K562 (cell line): ENCODE results near the gene BTG2. TPM values are rescaled to one million over a fixed set of nuclear protein-coding genes. Genes with fewer than 3 reads are reported as not detected.
A peak's percentile ranks its signal among the peaks of the same experiment; 100 is the strongest.

Experiments
- ATF1 ChIP-seq, 2 experiments: fragments of 450-650 bp in 1 of 2; IDR thresholded peaks; 2 replicates each; pipeline ENCODE4 v1.6.1; 2016; ENCODE audit warnings: missing compliant biosample characterization in 1 of 2, missing genetic modification characterization in 1 of 2
- CBFB ChIP-seq: sonication (generic); formaldehyde crosslinking; IDR thresholded peaks from 2 replicates; pipeline ENCODE4 v1.4.0; 2020; ENCODE audit warnings: mild to moderate bottlenecking, missing genetic modification reagents
- FOSL1 ChIP-seq: fragments of 200-800 bp; sonication (Bioruptor generic); conservative IDR thresholded peaks from 2 replicates; pipeline ENCODE4 v1.6.1; 2016; ENCODE audit warnings: missing genetic modification characterization, missing compliant biosample characterization
- HNRNPUL1 ChIP-seq: fragments of 200-400 bp; formaldehyde crosslinking; IDR thresholded peaks from 2 replicates; pipeline ENCODE4 v1.6.1; 2017; ENCODE audit warnings: low read length
- IFI16 ChIP-seq: fragments of 250-450 bp; sonication (Bioruptor Pico); IDR thresholded peaks from 2 replicates; pipeline ENCODE4 v2.1.2; 2022; ENCODE audit warnings: mild to moderate bottlenecking, inconsistent platforms
- JUN ChIP-seq, 2 experiments: sonication (generic) in 1 of 2; formaldehyde crosslinking in 1 of 2; IDR thresholded peaks; 2 replicates each; pipeline versions ENCODE4 v1.6.1 to v1.8.0; 2012 to 2022; ENCODE audit warnings: borderline replicate concordance in 2 of 2, mild to moderate bottlenecking in 2 of 2, improper control_type of control experiment in 1 of 2, low read depth in 1 of 2, low read length in 1 of 2, missing genetic modification reagents in 1 of 2
- LEF1 ChIP-seq: fragments of 450-650 bp; IDR thresholded peaks from 2 replicates; pipeline ENCODE4 v1.6.1; 2016; ENCODE audit warnings: mild to moderate bottlenecking
- MTA2 ChIP-seq: fragments of 450-650 bp; IDR thresholded peaks from 2 replicates; pipeline ENCODE4 v1.6.1; 2016; ENCODE audit warnings: low read depth
- NCOA1 ChIP-seq: fragments of 450-650 bp; IDR thresholded peaks from 2 replicates; pipeline ENCODE4 v1.6.1; 2016; ENCODE audit warnings: low read depth
- TFE3 ChIP-seq: fragments of 450-650 bp; formaldehyde crosslinking; IDR thresholded peaks from 2 replicates; pipeline ENCODE4 v1.4.0; 2020; ENCODE audit warnings: mild to moderate bottlenecking, mixed read lengths
- TRIM24 ChIP-seq, 2 experiments: fragments of 450-650 bp; IDR thresholded peaks; 2 replicates each; pipeline ENCODE4 v1.6.1; 2016
- ZBTB12 ChIP-seq: fragments of 250-450 bp; sonication (Bioruptor Pico); IDR thresholded peaks from 2 replicates; pipeline ENCODE4 v1.4.0; 2020
- ZNF311 ChIP-seq: fragments of 250-450 bp; sonication (Bioruptor Pico); IDR thresholded peaks from 2 replicates; pipeline ENCODE4 v1.4.0; 2020; ENCODE audit warnings: mild to moderate bottlenecking, moderate library complexity
- ZNF583 ChIP-seq: fragments of 250-450 bp; sonication (Bioruptor Pico); IDR thresholded peaks from 2 replicates; pipeline ENCODE4 v1.4.0; 2020
- polyA plus RNA-seq, 8 experiments: library from polyadenylated mRNA; depleted of rRNA in 4 of 8; stranded (reverse) in 5 of 8; unstranded in 3 of 8; fragments of >200 nt; fragmentation: Nextera tagmentation in 2 of 8; fragmentation: Illumina TruSeq in 1 of 8; extraction: Ambion mirVana in 2 of 8; extraction: Trizol in 1 of 8; gene quantifications; 2 replicates each; pipeline versions ENCODE4 v1.2.1 to v1.2.3, GENCODE V29; 2011 to 2014; ENCODE audit warnings: inconsistent platforms in 1 of 8, missing spikeins in 1 of 8
- total RNA-seq, 7 experiments: library from RNA; depleted of rRNA in 6 of 7; stranded (reverse); fragments of >200 nt in 6 of 7; fragmentation: Illumina TruSeq in 2 of 7; extraction: Trizol in 2 of 7; gene quantifications; 2 replicates each; pipeline versions ENCODE4 v1.2.1 to v1.2.3, GENCODE V29; 2011 to 2021; ENCODE audit warnings: low replicate concordance in 1 of 7
- TF ChIP-seq, protein P1 (sequence below): fragments of 450-650 bp; formaldehyde crosslinking; IDR thresholded peaks from 2 replicates; pipeline ENCODE4 v1.4.0; 2022; ENCODE audit warnings: missing genetic modification characterization
- TF ChIP-seq, protein P2 (sequence below), 2 experiments: fragments of 250-450 bp in 1 of 2; fragments of 450-650 bp in 1 of 2; sonication (Bioruptor Pico) in 1 of 2; IDR thresholded peaks; 2 replicates each; pipeline versions ENCODE4 v1.6.1 to v1.8.0; 2016 to 2021; ENCODE audit warnings: mild to moderate bottlenecking in 2 of 2, moderate library complexity in 2 of 2, missing compliant biosample characterization in 1 of 2, missing genetic modification characterization in 1 of 2
- TF ChIP-seq, protein P3 (sequence below): fragments of 250-450 bp; sonication (Bioruptor Pico); IDR thresholded peaks from 2 replicates; pipeline ENCODE4 v1.8.0; 2022; ENCODE audit warnings: moderate library complexity, mild to moderate bottlenecking, inconsistent platforms

The BTG2 gene
- total and polyA plus RNA-seq, 9 of the 15 experiments (the other 6 are each of a cell fraction or from before 2014, with no cell fraction given), result 2.3 to 41.9 (median 8.7) TPM

DNA sequence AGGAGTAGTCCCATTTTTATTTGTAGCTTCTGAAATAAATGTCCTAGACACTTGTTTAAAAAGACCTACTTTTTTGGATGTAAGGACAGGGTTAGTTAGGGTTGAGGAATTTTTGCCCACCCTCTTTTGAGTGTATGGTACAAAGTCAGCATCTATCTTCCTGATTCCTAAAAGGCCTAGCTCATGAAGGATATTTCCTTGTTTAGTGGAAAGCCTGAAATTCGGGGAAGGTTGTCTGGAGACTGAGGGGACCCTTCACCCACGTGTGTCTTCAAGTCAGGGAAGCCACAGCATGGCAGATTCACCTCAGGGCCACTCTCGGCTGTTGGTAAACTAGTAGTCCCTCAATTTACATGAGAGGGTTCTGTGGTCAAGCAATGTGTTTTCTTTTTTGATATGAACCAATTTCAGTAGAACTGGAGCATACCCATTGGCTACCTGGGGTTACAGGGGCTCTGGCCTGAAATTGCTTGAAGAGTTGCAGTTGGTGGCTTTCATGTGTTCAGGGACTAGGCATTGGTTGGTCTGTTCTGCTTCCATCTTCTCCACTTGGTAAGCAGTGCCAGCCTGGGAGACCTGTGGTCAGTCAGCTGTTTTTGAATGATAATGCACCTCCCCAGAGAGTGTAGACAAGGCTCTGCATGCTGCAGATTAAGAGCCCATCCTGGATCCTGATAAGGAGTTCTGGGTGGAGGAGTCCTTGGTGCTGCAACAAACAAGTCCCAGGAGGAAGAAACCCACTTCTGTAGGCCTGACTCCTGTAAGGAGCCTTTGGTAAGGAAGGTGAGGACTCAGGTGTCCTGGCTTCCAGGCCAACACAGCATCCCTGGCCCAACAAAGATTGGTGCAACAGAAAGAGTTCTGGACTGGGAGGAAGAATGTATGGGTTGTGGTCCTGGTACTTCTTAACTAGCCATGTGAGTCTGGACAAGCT, 6.3 kb downstream of the BTG2 start (continued):
- TF ChIP-seq HNRNPUL1 (no peak), CBFB (CRISPR knock-in tag) (peak; percentile 99), TRIM24 (IDR thresholded peaks at IDR 0.05) (peak; percentile 93 to 96), ZNF311 (peak; percentile 53; the same call in 1 of the 2 replicates), JUN (IDR thresholded peaks at IDR 0.05; ENCODE audit: borderline replicate concordance, low read depth, low read length) (peak; percentile 65; the same call in 1 of the 2 replicates), JUN (CRISPR knock-in tag; IDR thresholded peaks at IDR 0.05; ENCODE audit: borderline replicate concordance) (peak; percentile 50; the same call in 1 of the 2 replicates), MTA2 (peak; percentile 98), ZBTB12 (CRISPR knock-in tag) (peak; percentile 7; the same call in 1 of the 2 replicates), FOSL1 (tag) (peak; percentile 78), IFI16 (peak; percentile 47; the same call in 1 of the 2 replicates), LEF1 (peak; percentile 76; the same call in 1 of the 2 replicates), ZNF583 (CRISPR knock-in tag) (peak; percentile 79), TFE3 (0 out of 2 replicates have a peak, but pooled peaks have one; percentile 1), NCOA1 (peak; percentile 85), ATF1 (CRISPR knock-in tag; IDR thresholded peaks at IDR 0.05) (no peak), ATF1 (tag; IDR thresholded peaks at IDR 0.05) (peak; percentile 49)
- TF ChIP-seq, protein P1, sequence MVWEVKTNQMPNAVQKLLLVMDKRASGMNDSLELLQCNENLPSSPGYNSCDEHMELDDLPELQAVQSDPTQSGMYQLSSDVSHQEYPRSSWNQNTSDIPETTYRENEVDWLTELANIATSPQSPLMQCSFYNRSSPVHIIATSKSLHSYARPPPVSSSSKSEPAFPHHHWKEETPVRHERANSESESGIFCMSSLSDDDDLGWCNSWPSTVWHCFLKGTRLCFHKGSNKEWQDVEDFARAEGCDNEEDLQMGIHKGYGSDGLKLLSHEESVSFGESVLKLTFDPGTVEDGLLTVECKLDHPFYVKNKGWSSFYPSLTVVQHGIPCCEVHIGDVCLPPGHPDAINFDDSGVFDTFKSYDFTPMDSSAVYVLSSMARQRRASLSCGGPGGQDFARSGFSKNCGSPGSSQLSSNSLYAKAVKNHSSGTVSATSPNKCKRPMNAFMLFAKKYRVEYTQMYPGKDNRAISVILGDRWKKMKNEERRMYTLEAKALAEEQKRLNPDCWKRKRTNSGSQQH (CRISPR knock-in tag), result 0 out of 2 replicates have a peak, but pooled peaks have one; percentile 32
- TF ChIP-seq, protein P2, sequence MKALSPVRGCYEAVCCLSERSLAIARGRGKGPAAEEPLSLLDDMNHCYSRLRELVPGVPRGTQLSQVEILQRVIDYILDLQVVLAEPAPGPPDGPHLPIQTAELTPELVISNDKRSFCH (CRISPR knock-in tag; IDR thresholded peaks at IDR 0.05), result no peak
- TF ChIP-seq, protein P2 (tag; IDR thresholded peaks at IDR 0.05), result peak; percentile 72; the same call in 1 of the 2 replicates
- TF ChIP-seq, protein P3, sequence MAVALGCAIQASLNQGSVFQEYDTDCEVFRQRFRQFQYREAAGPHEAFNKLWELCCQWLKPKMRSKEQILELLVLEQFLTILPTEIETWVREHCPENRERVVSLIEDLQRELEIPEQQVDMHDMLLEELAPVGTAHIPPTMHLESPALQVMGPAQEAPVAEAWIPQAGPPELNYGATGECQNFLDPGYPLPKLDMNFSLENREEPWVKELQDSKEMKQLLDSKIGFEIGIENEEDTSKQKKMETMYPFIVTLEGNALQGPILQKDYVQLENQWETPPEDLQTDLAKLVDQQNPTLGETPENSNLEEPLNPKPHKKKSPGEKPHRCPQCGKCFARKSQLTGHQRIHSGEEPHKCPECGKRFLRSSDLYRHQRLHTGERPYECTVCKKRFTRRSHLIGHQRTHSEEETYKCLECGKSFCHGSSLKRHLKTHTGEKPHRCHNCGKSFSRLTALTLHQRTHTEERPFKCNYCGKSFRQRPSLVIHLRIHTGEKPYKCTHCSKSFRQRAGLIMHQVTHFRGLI (CRISPR knock-in tag), result peak; percentile 84; the same call in 1 of the 2 replicates
